Caco-2 (cell line): ENCODE data around the gene FLOT2. TPM values are rescaled to one million over a fixed set of nuclear protein-coding genes. Genes with fewer than 3 reads are reported as not detected.
A peak's percentile ranks its signal among the peaks of the same experiment; 100 is the strongest.
"Not testable (repeated sequence)": the region's sequence is repeated elsewhere in the genome, so short reads cannot be mapped to it uniquely, and the experiment has no call there.

Experiments used
- BruUV-seq: library from RNA; stranded (reverse); fragments of 400-500 nt; replicated peaks from 2 replicates; lab custom pipeline; 2021; lab: Mats Ljungman, UMichigan
- CTCF ChIA-PET: fragments of 300-600 bp; sonication (Branson Sonifier 250); formaldehyde crosslinking; loops from one replicate; lab custom pipeline; 2022; ENCODE audit warnings: antibody characterized with exemption; lab: Charles Lee
- POLR2A ChIA-PET: fragments of 300-600 bp; sonication (Branson Sonifier 250); formaldehyde crosslinking; loops from one replicate; lab custom pipeline; 2022; ENCODE audit warnings: antibody characterized with exemption; lab: Charles Lee
- DNase-seq, 2 experiments: peaks; one replicate each; pipeline versions ENCODE4 v3.0.0 to v3.0.0-alpha.2; 2020 to 2022
- H3K27me3 ChIP-seq: replicated peaks from 2 replicates; pipeline ENCODE4 v1.6.0; 2011; ENCODE audit warnings: low read length; ENCODE audit not compliant: control insufficient read depth, insufficient read depth
- H3K36me3 ChIP-seq: 2 replicates; pipeline ENCODE4 v1.5.1; 2011; ENCODE audit warnings: low read length; ENCODE audit not compliant: control insufficient read depth, insufficient read depth
- H3K4me1 ChIP-seq: fragments of 250-450 bp; sonication (Bioruptor Pico); 2 replicates; pipeline ENCODE4 v1.5.1; 2020; ENCODE audit warnings: mild to moderate bottlenecking
- H3K4me3 ChIP-seq: 2 replicates; pipeline ENCODE4 v1.5.1; 2011; ENCODE audit warnings: low read depth, mild to moderate bottlenecking, control low read depth, low read length
- H3K9me3 ChIP-seq: fragments of 250-450 bp; sonication (Bioruptor Pico); 2 replicates; pipeline ENCODE4 v1.5.1; 2020; ENCODE audit warnings: mild to moderate bottlenecking, moderate library complexity
- H3K27ac Mint-ChIP-seq: one replicate; pipeline ENCODE4 v1.8.0; 2022; ENCODE audit warnings: mixed read lengths; ENCODE audit not compliant: unreplicated experiment
- H3K27me3 Mint-ChIP-seq: one replicate; pipeline ENCODE4 v1.8.0; 2022; ENCODE audit warnings: mixed read lengths; ENCODE audit not compliant: insufficient read depth, unreplicated experiment
- H3K36me3 Mint-ChIP-seq: one replicate; pipeline ENCODE4 v1.8.0; 2022; ENCODE audit warnings: mild to moderate bottlenecking, mixed read lengths; ENCODE audit not compliant: insufficient read depth, unreplicated experiment
- H3K4me1 Mint-ChIP-seq: one replicate; pipeline ENCODE4 v1.8.0; 2022; ENCODE audit warnings: low read depth, mixed read lengths; ENCODE audit not compliant: unreplicated experiment
- H3K4me3 Mint-ChIP-seq: one replicate; pipeline ENCODE4 v1.8.0; 2022; ENCODE audit warnings: mild to moderate bottlenecking, moderate library complexity, mixed read lengths; ENCODE audit not compliant: unreplicated experiment
- H3K9me3 Mint-ChIP-seq: one replicate; pipeline ENCODE4 v1.8.0; 2022; ENCODE audit warnings: mixed read lengths; ENCODE audit not compliant: unreplicated experiment
- CTCF ChIP-seq, 2 experiments: fragments of 200-600 bp in 1 of 2; IDR thresholded peaks; 1 replicate in 1 of 2; 2 replicates in 1 of 2; pipeline versions ENCODE4 v1.5.1 to v1.8.0; 2011 to 2022; ENCODE audit warnings: antibody characterized with exemption in 1 of 2, control low read depth in 1 of 2, inconsistent platforms in 1 of 2, low read depth in 1 of 2, low read length in 1 of 2, mild to moderate bottlenecking in 1 of 2, moderate library complexity in 1 of 2; ENCODE audit not compliant: insufficient read depth in 1 of 2, severe bottlenecking in 1 of 2, unreplicated experiment in 1 of 2
- intact Hi-C: fragments of 100-400 bp; cut with micrococcal nuclease; formaldehyde crosslinking; loops from one replicate; pipeline ENCODE4 v1.10.0; 2022; ENCODE audit not compliant: unreplicated experiment
- total RNA-seq: library from RNA; stranded (reverse); gene quantifications from 2 replicates; pipeline ENCODE4 v1.2.3, GENCODE V29; 2022

The FLOT2 gene
- total RNA-seq, 1 experiment from 2014 or later: 189 TPM

GRCh38 chr17:28906276-28906675 lies 8.7 kb upstream of the FLOT2 start:
- intact Hi-C loops: no loop called here

DNA sequence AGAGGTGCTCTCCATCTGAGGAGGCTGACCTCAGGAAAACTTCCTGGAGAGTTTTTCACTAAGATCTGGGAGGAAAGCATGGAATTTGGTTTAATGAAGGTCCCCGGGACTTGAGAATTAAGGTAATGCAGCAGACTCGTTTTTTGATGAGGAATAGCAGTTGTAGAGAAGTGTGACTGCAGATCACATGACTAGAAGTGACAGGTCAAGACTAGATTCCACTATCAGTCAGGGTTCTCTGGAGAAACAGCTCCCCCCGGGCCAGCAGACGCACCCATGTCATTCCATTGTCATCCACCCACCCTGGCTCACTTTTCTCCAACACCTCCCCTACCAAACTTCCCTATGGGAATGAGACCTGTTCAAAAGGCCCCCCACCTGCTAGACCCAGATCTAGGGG lies 7.3 kb upstream of the FLOT2 start:
- no peaks in the 10 kb centered on the region for H3K27me3 ChIP-seq
- H3K27ac Mint-ChIP-seq: no peak overlapping the region
- no peaks in the 10 kb centered on the region for H3K9me3 ChIP-seq
- H3K9me3 Mint-ChIP-seq: no peaks in the 10 kb centered on the region
- H3K4me1 Mint-ChIP-seq: peaks cover 24% of the 10 kb centered on the region
- H3K36me3 Mint-ChIP-seq: peaks cover 61% of the 10 kb centered on the region
- DNase-seq: no peak
- H3K27me3 Mint-ChIP-seq: no peaks in the 10 kb centered on the region
- no peak overlapping the region for H3K4me3 Mint-ChIP-seq
- ChIA-PET POLR2A (no interaction called here), CTCF (no interaction called here)
- H3K4me3 ChIP-seq: no peak overlapping the region
- H3K36me3 ChIP-seq: peaks cover 2% of the 10 kb centered on the region
- intact Hi-C loops: no loop called here
- BruUV-seq: no TSS peak
- no peak for TF ChIP-seq CTCF (IDR thresholded peaks at IDR 0.05; ENCODE audit: insufficient read depth in 1 of 2, low read depth in 1 of 2, low read length in 1 of 2, severe bottlenecking in 1 of 2, unreplicated experiment in 1 of 2)
- H3K4me1 ChIP-seq: peaks cover 9% of the 10 kb centered on the region

More at GRCh38 chr17:28906276-28906675, 8.7 kb upstream of the FLOT2 start:
- TF ChIP-seq CTCF (IDR thresholded peaks at IDR 0.05; ENCODE audit: insufficient read depth in 1 of 2, low read depth in 1 of 2, low read length in 1 of 2, severe bottlenecking in 1 of 2, unreplicated experiment in 1 of 2): no peak
- no peak overlapping the region for H3K4me3 ChIP-seq
- Mint-ChIP-seq H3K27me3 (no peaks in the 10 kb centered on the region), H3K4me1 (peaks cover 24% of the 10 kb centered on the region), H3K4me3 (no peak overlapping the region), H3K27ac (no peak overlapping the region), H3K36me3 (peaks cover 75% of the 10 kb centered on the region), H3K9me3 (no peaks in the 10 kb centered on the region)
- no peak for DNase-seq
- ChIA-PET CTCF (interaction anchor here (0.8 kb wide), 1 partner anchor 10 kb away, joined by 4 read pairs; no protein-coding TSS in a partner anchor), POLR2A (no interaction called here)
- H3K4me1 ChIP-seq: peaks cover 7% of the 10 kb centered on the region
- H3K27me3 ChIP-seq: no peaks in the 10 kb centered on the region
- H3K36me3 ChIP-seq: peaks cover 6% of the 10 kb centered on the region
- BruUV-seq: no TSS peak
- no peaks in the 10 kb centered on the region for H3K9me3 ChIP-seq

- H3K4me1 ChIP-seq, H3K9me3 ChIP-seq, H3K9me3 Mint-ChIP-seq, POLR2A ChIA-PET, BruUV-seq, H3K4me3 ChIP-seq, DNase-seq, H3K27me3 Mint-ChIP-seq, H3K36me3 ChIP-seq, H3K27me3 ChIP-seq: not testable (repeated sequence)
- Mint-ChIP-seq H3K36me3 (peaks cover 50% of the 10 kb centered on the region), H3K4me3 (peak overlapping the region; percentile 81), H3K4me1 (peaks cover 24% of the 10 kb centered on the region), H3K27ac (peak overlapping the region; percentile 27)
- intact Hi-C loops: loop anchor here (2.0 kb wide), 1 partner anchor 45 kb away; no protein-coding TSS in a partner anchor
- CTCF ChIA-PET: interaction anchor here (2.1 to 2.2 kb wide), 3 partner anchors 9 to 176 kb away, joined by 4 to 19 read pairs (median 15); partner anchors contain the start of gene TLCD1
These were observed 6.0 kb upstream of the FLOT2 start for GRCh38 chr17:28903546-28903841.
